ENCODE data around the gene OXLD1.

- TF ChIP-seq CTCF (IDR thresholded peaks at IDR 0.05) (no peak), POLR2A (IDR thresholded peaks at IDR 0.05) (no peak)
Observed at GRCh38 chr17:81685108-81685507, 18.7 kb upstream of the OXLD1 start.

All from lower leg skin (tissue), 3 donors.